H1 (cell line): Measurements from ENCODE around the gene MOV10L1. TPM values are rescaled to one million over a fixed set of nuclear protein-coding genes. Genes with fewer than 3 reads are reported as not detected.

Experiments used
- CTCF ChIA-PET: fragments of 300-600 bp; sonication (Branson Sonifier 250); formaldehyde crosslinking; loops from one replicate; lab custom pipeline; 2021; ENCODE audit not compliant: partially characterized antibody; lab: Charles Lee
- POLR2A ChIA-PET: fragments of 300-600 bp; sonication (Branson Sonifier 250); formaldehyde crosslinking; loops from one replicate; lab custom pipeline; 2021; ENCODE audit warnings: inconsistent platforms; ENCODE audit not compliant: partially characterized antibody; lab: Charles Lee
- DNase-seq, 2 experiments: peaks; one replicate each; pipeline versions ENCODE4 v3.0.0 to v3.0.0-alpha.2; 2010 to 2022; ENCODE audit warnings: low spot score in 2 of 2, low read depth in 1 of 2, mixed read lengths in 1 of 2
- FAIRE-seq: peaks from 2 replicates; lab custom pipeline; 2011; peaks lifted over from hg19 to GRCh38; lab: Jason Lieb, UNC
- H2AFZ ChIP-seq: 2 replicates; pipeline ENCODE4 v1.8.1; 2012; ENCODE audit warnings: low read length, inconsistent platforms
- H2AK5ac ChIP-seq: 2 replicates; pipeline ENCODE4 v1.6.1; 2013; ENCODE audit warnings: low read depth, low read length
- H2BK120ac ChIP-seq: replicated peaks from 2 replicates; pipeline ENCODE3; 2013; ENCODE audit warnings: low read depth, low read length, inconsistent platforms
- H2BK12ac ChIP-seq: 2 replicates; pipeline ENCODE4 v1.6.1; 2013; ENCODE audit warnings: low read depth, low read length
- H2BK15ac ChIP-seq: 2 replicates; pipeline ENCODE4 v1.6.1; 2013; ENCODE audit warnings: low read length
- H2BK20ac ChIP-seq: 2 replicates; pipeline ENCODE4 v1.6.1; 2013; ENCODE audit warnings: low read length
- H2BK5ac ChIP-seq: 2 replicates; pipeline ENCODE4 v1.6.1; 2013; ENCODE audit warnings: low read depth, low read length
- H3K14ac ChIP-seq: 2 replicates; pipeline ENCODE4 v1.6.1; 2013; ENCODE audit warnings: inconsistent platforms; ENCODE audit not compliant: insufficient read length
- H3K18ac ChIP-seq: 2 replicates; pipeline ENCODE4 v1.6.1; 2013; ENCODE audit warnings: low read length; ENCODE audit errors: extremely low read depth
- H3K23ac ChIP-seq: 2 replicates; pipeline ENCODE4 v1.6.1; 2013; ENCODE audit warnings: inconsistent platforms; ENCODE audit not compliant: insufficient read length
- H3K23me2 ChIP-seq: 2 replicates; pipeline ENCODE4 v1.6.1; 2013; ENCODE audit warnings: low read depth, low read length
- H3K27ac ChIP-seq: 2 replicates; pipeline ENCODE4 v1.6.1; 2011; ENCODE audit warnings: low read depth, low read length, inconsistent platforms
- H3K27me3 ChIP-seq, 4 experiments: replicated peaks in 1 of 4; 1 replicate in 1 of 4; 2 replicates in 3 of 4; pipeline versions ENCODE4 v1.6.1 to v1.8.1; 2011 to 2013; ENCODE audit warnings: low read length in 3 of 4, mild to moderate bottlenecking in 3 of 4, inconsistent platforms in 2 of 4, mixed read lengths in 2 of 4, moderate library complexity in 1 of 4; ENCODE audit not compliant: control insufficient read depth in 3 of 4, insufficient read depth in 3 of 4; ENCODE audit errors: extremely low read depth in 1 of 4
- H3K36me3 ChIP-seq, 4 experiments: 2 replicates each; pipeline versions ENCODE4 v1.6.1 to v1.8.1; 2011 to 2013; ENCODE audit warnings: mild to moderate bottlenecking in 4 of 4, low read length in 3 of 4, moderate library complexity in 2 of 4, control low read depth in 1 of 4, inconsistent platforms in 1 of 4; ENCODE audit not compliant: insufficient read depth in 4 of 4, control insufficient read depth in 2 of 4
- H3K4ac ChIP-seq: replicated peaks from 2 replicates; pipeline ENCODE3; 2013; ENCODE audit warnings: low read length, low read depth, mixed read lengths, inconsistent platforms; ENCODE audit not compliant: insufficient read length
- H3K4me1 ChIP-seq, 4 experiments: replicated peaks in 1 of 4; 1 replicate in 1 of 4; 2 replicates in 3 of 4; pipeline versions ENCODE4 v1.6.1 to v1.8.1; 2011 to 2013; ENCODE audit warnings: low read length in 3 of 4, inconsistent platforms in 2 of 4, mixed read lengths in 1 of 4; ENCODE audit not compliant: insufficient read depth in 4 of 4, control insufficient read depth in 3 of 4
- H3K4me2 ChIP-seq, 2 experiments: 2 replicates each; pipeline versions ENCODE4 v1.6.1 to v1.8.1; 2011 to 2013; ENCODE audit warnings: low read depth in 2 of 2, low read length in 2 of 2, control low read depth in 1 of 2, inconsistent platforms in 1 of 2, mild to moderate bottlenecking in 1 of 2; ENCODE audit not compliant: insufficient read depth in 1 of 2
- H3K4me3 ChIP-seq, 4 experiments: fragments of 200-600, 300-600 bp in 1 of 4; sonication (generic), shearing (Covaris generic), sonication (Bioruptor Twin) in 1 of 4; 2 replicates each; pipeline versions ENCODE4 v1.5.1 to v1.8.1; 2011 to 2016; ENCODE audit warnings: low read length in 4 of 4, low read depth in 3 of 4, control low read depth in 2 of 4, inconsistent platforms in 2 of 4, mild to moderate bottlenecking in 2 of 4, mixed read lengths in 1 of 4, moderate library complexity in 1 of 4; ENCODE audit not compliant: insufficient read depth in 2 of 4; ENCODE audit errors: extremely low read depth in 1 of 4
- H3K56ac ChIP-seq: replicated peaks from 2 replicates; pipeline ENCODE3; 2013; ENCODE audit warnings: low read depth, mild to moderate bottlenecking, mixed read lengths, low read length, inconsistent platforms; ENCODE audit not compliant: insufficient read length
- H3K79me1 ChIP-seq: 2 replicates; pipeline ENCODE4 v1.6.1; 2013; ENCODE audit warnings: low read depth, low read length, control low read depth
- H3K79me2 ChIP-seq, 2 experiments: 2 replicates each; pipeline versions ENCODE4 v1.6.1 to v1.8.1; 2012 to 2013; ENCODE audit warnings: low read length in 2 of 2, mild to moderate bottlenecking in 2 of 2, inconsistent platforms in 1 of 2; ENCODE audit not compliant: insufficient read depth in 2 of 2, control insufficient read depth in 1 of 2
- H3K9ac ChIP-seq, 4 experiments: replicated peaks in 1 of 4; 1 replicate in 1 of 4; 2 replicates in 3 of 4; pipeline versions ENCODE4 v1.6.1 to v1.8.1; 2011 to 2013; ENCODE audit warnings: low read depth in 3 of 4, low read length in 3 of 4, control low read depth in 2 of 4, mild to moderate bottlenecking in 2 of 4, moderate library complexity in 2 of 4, inconsistent platforms in 1 of 4; ENCODE audit errors: extremely low read depth in 1 of 4
- H3K9me3 ChIP-seq, 2 experiments: 2 replicates each; pipeline versions ENCODE4 v1.6.1 to v1.8.1; 2012 to 2013; ENCODE audit warnings: mild to moderate bottlenecking in 2 of 2, moderate library complexity in 2 of 2, control low read depth in 1 of 2, inconsistent platforms in 1 of 2, low read depth in 1 of 2, low read length in 1 of 2, mixed read lengths in 1 of 2; ENCODE audit not compliant: insufficient read depth in 2 of 2
- H4K20me1 ChIP-seq, 2 experiments: replicated peaks in 1 of 2; 2 replicates each; pipeline versions ENCODE3 to v1.8.1; 2011 to 2013; ENCODE audit warnings: inconsistent platforms in 2 of 2, low read length in 2 of 2, mild to moderate bottlenecking in 1 of 2; ENCODE audit not compliant: insufficient read depth in 2 of 2, control insufficient read depth in 1 of 2
- H4K5ac ChIP-seq: 2 replicates; pipeline ENCODE4 v1.6.1; 2013; ENCODE audit warnings: low read length, low read depth, mixed read lengths, inconsistent platforms; ENCODE audit not compliant: insufficient read length
- H4K8ac ChIP-seq: 2 replicates; pipeline ENCODE4 v1.8.0; 2013; ENCODE audit warnings: mild to moderate bottlenecking, moderate library complexity, low read length, inconsistent platforms; ENCODE audit not compliant: insufficient read depth; ENCODE audit errors: extremely low read depth
- H4K91ac ChIP-seq: replicated peaks from 2 replicates; pipeline ENCODE3; 2013; ENCODE audit warnings: low read length, mixed read lengths, inconsistent platforms; ENCODE audit not compliant: insufficient read length
- BCL11A ChIP-seq, 2 experiments: IDR thresholded peaks; one replicate each; pipeline ENCODE4 v1.6.1; 2011; ENCODE audit warnings: low read depth in 2 of 2, low read length in 2 of 2, mild to moderate bottlenecking in 2 of 2
- EGR1 ChIP-seq: IDR thresholded peaks from 2 replicates; pipeline ENCODE4 v1.6.1; 2011; ENCODE audit warnings: low read depth, low read length, borderline replicate concordance
- JUN ChIP-seq: IDR thresholded peaks from 2 replicates; pipeline ENCODE4 v1.6.1; 2011; ENCODE audit warnings: low read depth, mild to moderate bottlenecking, improper control_type of control experiment, low read length
- TAF7 ChIP-seq: optimal IDR thresholded peaks from 2 replicates; pipeline ENCODE3; 2011; ENCODE audit warnings: low read depth, mild to moderate bottlenecking, inconsistent platforms, low read length, moderate library complexity, borderline replicate concordance
- TEAD4 ChIP-seq: IDR thresholded peaks from 2 replicates; pipeline ENCODE4 v1.6.1; 2012; ENCODE audit warnings: low read depth, low read length, inconsistent platforms, mixed read lengths
- WGBS, 2 experiments: shearing (Covaris generic) in 1 of 2; methylation state at CpG; one replicate each; pipeline versions ENCODE4 v1.1.6 to v1.1.7; 2013 to 2015; ENCODE audit warnings: low lambda C conversion rate in 2 of 2, mixed read lengths in 2 of 2, inconsistent platforms in 1 of 2, low coverage in 1 of 2, missing lambda C conversion rate in 1 of 2; ENCODE audit not compliant: insufficient replicate concordance in 2 of 2, insufficient coverage in 1 of 2, insufficient read length in 1 of 2; ENCODE audit errors: extremely low coverage in 1 of 2, missing lambda C conversion rate in 1 of 2; 5-methylcytosine and 5-hydroxymethylcytosine counted together
- polyA plus RNA-seq, 7 experiments: library from polyadenylated mRNA; depleted of rRNA in 3 of 7; stranded (reverse) in 5 of 7; unstranded in 2 of 7; fragments of >200 nt in 5 of 7; fragments of 200-250 nt in 2 of 7; gene quantifications; 1 replicate in 5 of 7; 2 replicates in 1 of 7; 4 replicates in 1 of 7; pipeline versions ENCODE4 v1.2.1 to v1.2.3, GENCODE V29; 2011 to 2013; ENCODE audit warnings: missing spikeins in 2 of 7, mixed read lengths in 2 of 7
- total RNA-seq: library from RNA; stranded (reverse); fragmentation: NEBNext Ultra II Directional; extraction: Animal tissue kit (Norgen Biotek cat#: 25700); gene quantifications from 2 replicates; pipeline ENCODE4 v1.2.1, GENCODE V29; 2021

The MOV10L1 gene
- total and polyA plus RNA-seq, 2 of the 8 experiments (the other 6 are each of a cell fraction or from before 2014, with no cell fraction given): 0.32 TPM; not detected in 1

GRCh38 chr22:50188356-50188755 lies 98.5 kb downstream of the MOV10L1 start:
- no peak for FAIRE-seq
- Histone ChIP-seq H2BK12ac (no peak overlapping the region), H3K4ac (no peak overlapping the region), H2BK5ac (no peak overlapping the region), H3K18ac (no peak overlapping the region), H3K23ac (no peak overlapping the region), H3K27ac (no peak overlapping the region), H3K4me2 (no peak overlapping the region), H4K8ac (no peak overlapping the region), H3K27me3 (peaks cover 0 to 13% (median 5%) of the 10 kb centered on the region in 4 experiments; a peak in 3 of 7 replicates), H2BK120ac (no peak overlapping the region), H3K56ac (no peak overlapping the region), H2AFZ (no peak overlapping the region), H3K4me3 (no peak overlapping the region), H2BK20ac (no peak overlapping the region), H3K9me3 (no peaks in the 10 kb centered on the region), H3K4me1 (peaks cover 2 to 34% (median 17%) of the 10 kb centered on the region in 4 experiments; a peak in 6 of 7 replicates), H4K91ac (no peak overlapping the region), H2BK15ac (no peak overlapping the region), H4K5ac (no peak overlapping the region), H3K9ac (no peak overlapping the region), H2AK5ac (no peak overlapping the region), H3K14ac (no peak overlapping the region), H3K23me2 (peaks cover 8% of the 10 kb centered on the region; the same call in 1 of the 2 replicates), H4K20me1 (peaks cover 21 to 28% of the 10 kb centered on the region in 2 experiments), H3K79me2 (peaks cover 0 to 23% of the 10 kb centered on the region in 2 experiments; a peak in 1 of 4 replicates), H3K36me3 (no peaks in the 10 kb centered on the region), H3K79me1 (peaks cover 12% of the 10 kb centered on the region)
- ChIA-PET CTCF (interaction anchor here (1.1 to 4.4 kb wide), 3 partner anchors 16 to 129 kb away, joined by 3 to 21 read pairs (median 4); no protein-coding TSS in a partner anchor), POLR2A (interaction anchor here (0.6 to 1.4 kb wide), 2 partner anchors 17 to 259 kb away, joined by 4 read pairs; no protein-coding TSS in a partner anchor)
- 94% methylated on average over 11 of the region's 11 CpGs; no CpG with 5 or more reads in 1 of the 2 experiments for WGBS, 2 experiments
- DNase-seq: no peak
- no peak for TF ChIP-seq EGR1
- no peak for TF ChIP-seq TAF7
- TF ChIP-seq BCL11A (IDR thresholded peaks at IDR 0.05; ENCODE audit: low read depth in 2 of 2, low read length in 2 of 2): no peak
- TF ChIP-seq JUN: no peak
- TF ChIP-seq TEAD4: no peak
